ENCODE results near the gene TBX21. TPM values are rescaled to one million over a fixed set of nuclear protein-coding genes. Genes with fewer than 3 reads are reported as not detected.
A peak's percentile ranks its signal among the peaks of the same experiment; 100 is the strongest.

Gene TBX21
- total RNA-seq, 4 donors from 2014 or later = 0.80 TPM; not detected in 3

DNA sequence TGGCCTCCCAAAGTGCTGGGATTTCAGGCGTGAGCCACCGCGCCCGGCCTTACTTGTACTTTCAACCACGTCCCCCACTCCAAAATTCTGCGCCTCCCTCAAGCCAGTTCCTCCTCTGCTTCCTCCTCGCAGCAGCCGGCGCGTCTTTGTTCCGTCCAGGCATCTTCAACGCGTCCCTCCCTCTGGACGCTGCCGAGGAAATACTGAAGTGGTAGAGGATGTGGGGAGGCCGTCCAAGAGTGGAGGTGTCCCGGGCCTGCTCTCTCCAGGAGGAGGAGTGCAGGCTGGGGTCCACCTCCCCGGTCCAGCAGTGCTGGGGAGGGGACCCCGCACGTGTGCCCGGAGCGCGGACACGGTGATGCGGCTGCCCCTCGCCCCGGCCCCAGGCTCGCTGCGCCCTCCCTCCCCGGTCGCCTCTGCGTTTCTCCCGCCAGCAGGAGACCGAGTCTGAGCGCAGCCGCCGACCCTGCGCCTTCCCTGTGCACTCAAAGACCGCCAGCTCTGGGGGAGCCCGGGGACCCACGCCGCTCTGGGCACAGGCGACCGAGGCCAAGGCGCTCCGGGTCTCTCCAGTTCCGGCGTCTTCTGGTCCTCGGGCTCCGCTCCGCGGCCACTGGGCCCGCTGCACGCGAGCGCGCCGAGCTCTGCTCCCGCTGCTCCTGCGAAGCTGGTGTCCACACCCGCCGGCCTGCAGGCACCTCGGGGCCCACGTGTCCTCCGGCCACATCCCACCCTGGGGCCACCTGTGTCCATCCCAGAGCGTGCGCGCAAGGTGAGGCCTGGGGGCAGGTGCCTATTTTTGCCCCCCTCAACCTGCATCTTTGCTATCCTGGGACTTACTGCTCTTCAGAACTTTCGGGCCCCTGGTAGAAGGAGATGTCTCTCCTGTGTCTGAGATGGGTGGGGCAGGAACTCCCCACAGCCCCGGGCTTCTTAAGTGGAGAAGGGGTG is 56.9 kb downstream of the TBX21 start:
- H3K27ac ChIP-seq = no peak overlapping the region
- H3K27me3 ChIP-seq = peaks cover 77% of the 10 kb centered on the region
- no peak for TF ChIP-seq POLR2AphosphoS5 (IDR thresholded peaks at IDR 0.05)
- TF ChIP-seq, protein P1, sequence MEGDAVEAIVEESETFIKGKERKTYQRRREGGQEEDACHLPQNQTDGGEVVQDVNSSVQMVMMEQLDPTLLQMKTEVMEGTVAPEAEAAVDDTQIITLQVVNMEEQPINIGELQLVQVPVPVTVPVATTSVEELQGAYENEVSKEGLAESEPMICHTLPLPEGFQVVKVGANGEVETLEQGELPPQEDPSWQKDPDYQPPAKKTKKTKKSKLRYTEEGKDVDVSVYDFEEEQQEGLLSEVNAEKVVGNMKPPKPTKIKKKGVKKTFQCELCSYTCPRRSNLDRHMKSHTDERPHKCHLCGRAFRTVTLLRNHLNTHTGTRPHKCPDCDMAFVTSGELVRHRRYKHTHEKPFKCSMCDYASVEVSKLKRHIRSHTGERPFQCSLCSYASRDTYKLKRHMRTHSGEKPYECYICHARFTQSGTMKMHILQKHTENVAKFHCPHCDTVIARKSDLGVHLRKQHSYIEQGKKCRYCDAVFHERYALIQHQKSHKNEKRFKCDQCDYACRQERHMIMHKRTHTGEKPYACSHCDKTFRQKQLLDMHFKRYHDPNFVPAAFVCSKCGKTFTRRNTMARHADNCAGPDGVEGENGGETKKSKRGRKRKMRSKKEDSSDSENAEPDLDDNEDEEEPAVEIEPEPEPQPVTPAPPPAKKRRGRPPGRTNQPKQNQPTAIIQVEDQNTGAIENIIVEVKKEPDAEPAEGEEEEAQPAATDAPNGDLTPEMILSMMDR (IDR thresholded peaks at IDR 0.05) = peak in 1 of 2 donors; percentile 58
- WGBS = 11% methylated on average over 9 of the region's 70 CpGs
- peak in 1 of 2 donors; percentile 78 for DNase-seq (ENCODE audit: low spot score in 2 of 2)
- H3K9me3 ChIP-seq = no peaks in the 10 kb centered on the region
- peaks cover 10% of the 10 kb centered on the region for H3K4me1 ChIP-seq
- H3K36me3 ChIP-seq = no peaks in the 10 kb centered on the region
- peak overlapping the region; percentile 49 for H3K4me3 ChIP-seq

DNA sequence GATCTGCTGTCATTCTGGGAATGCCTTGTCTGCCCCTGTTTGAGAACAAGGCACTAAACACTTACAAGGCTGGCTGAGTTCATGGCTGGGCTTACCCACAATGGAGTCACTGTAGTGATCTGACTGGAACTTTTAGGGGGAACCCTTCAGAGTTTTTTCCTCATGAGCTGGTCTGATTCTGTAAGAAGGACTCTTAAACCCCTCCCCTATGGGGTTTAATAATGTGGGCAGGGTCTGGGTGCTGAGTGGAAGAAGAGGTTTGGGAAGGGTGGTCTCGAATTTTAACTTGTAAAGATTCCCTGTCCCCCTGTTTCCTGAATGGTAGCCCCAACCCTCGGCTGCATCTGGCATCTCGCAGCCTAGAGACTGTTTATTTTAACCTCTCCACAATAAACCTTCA is 58.0 kb downstream of the TBX21 start:
- peak in 1 of 2 donors; percentile 26 for DNase-seq (ENCODE audit: low spot score in 2 of 2)
- Histone ChIP-seq H3K27me3 (peaks cover 80% of the 10 kb centered on the region), H3K9me3 (no peaks in the 10 kb centered on the region), H3K27ac (no peak overlapping the region), H3K36me3 (no peaks in the 10 kb centered on the region), H3K4me3 (no peak overlapping the region), H3K4me1 (peaks cover 10% of the 10 kb centered on the region)
- WGBS = 33% methylated on average over 3 of the region's 3 CpGs
- TF ChIP-seq POLR2A (IDR thresholded peaks at IDR 0.05) = no peak
- TF ChIP-seq EP300 (IDR thresholded peaks at IDR 0.05) = no peak
- TF ChIP-seq, protein P1 (IDR thresholded peaks at IDR 0.05) = no peak
- TF ChIP-seq POLR2AphosphoS5 (IDR thresholded peaks at IDR 0.05) = no peak

DNA sequence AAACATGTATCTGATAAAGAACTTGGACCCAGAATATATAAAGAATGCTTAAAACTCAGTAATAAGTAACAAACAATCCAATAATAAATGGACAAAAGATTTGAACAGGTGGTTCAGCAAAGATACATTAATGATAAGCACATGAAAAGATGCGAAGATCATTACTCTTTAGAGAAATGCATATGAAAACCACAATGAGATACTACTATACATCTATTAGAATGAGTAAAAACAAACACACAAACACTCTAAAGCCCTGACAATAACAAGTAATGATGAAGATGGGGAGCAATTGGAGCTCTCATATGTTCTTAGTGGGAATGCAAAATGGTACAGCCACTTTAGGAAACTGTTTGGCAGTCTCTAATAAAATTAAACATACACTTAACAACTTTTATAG is 59.4 kb downstream of the TBX21 start:
- Histone ChIP-seq H3K36me3 (no peaks in the 10 kb centered on the region), H3K27me3 (peaks cover 76% of the 10 kb centered on the region), H3K4me1 (peaks cover 10% of the 10 kb centered on the region), H3K27ac (no peak overlapping the region), H3K4me3 (no peak overlapping the region), H3K9me3 (no peaks in the 10 kb centered on the region)
- no peak for DNase-seq (ENCODE audit: low spot score in 2 of 2)
- 74% methylated on average over 1 of the region's 1 CpG for WGBS
- TF ChIP-seq POLR2A (IDR thresholded peaks at IDR 0.05) (no peak), POLR2AphosphoS5 (IDR thresholded peaks at IDR 0.05) (no peak), EP300 (IDR thresholded peaks at IDR 0.05) (no peak)
- TF ChIP-seq, protein P1 (IDR thresholded peaks at IDR 0.05) = no peak

DNA sequence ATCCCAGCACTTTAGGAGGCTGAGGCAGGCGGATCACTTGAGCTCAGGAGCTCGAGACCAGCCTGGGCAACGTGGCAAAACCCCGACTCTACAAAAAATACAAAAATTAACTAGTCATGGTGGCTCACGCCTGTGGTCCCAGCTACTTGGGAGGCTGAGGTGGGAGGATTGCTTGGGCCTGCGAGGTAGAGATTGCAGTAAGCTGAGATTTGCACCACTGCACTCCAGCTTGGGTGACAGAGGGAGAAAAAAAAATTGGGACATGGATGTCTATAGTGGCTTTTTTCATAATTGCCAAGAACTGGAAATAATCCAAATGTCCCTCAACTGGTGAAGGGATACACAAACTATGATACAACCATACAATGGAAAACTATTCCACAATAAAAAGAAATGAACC is 59.9 kb downstream of the TBX21 start:
- Histone ChIP-seq H3K27ac (no peak overlapping the region), H3K36me3 (no peaks in the 10 kb centered on the region), H3K9me3 (no peaks in the 10 kb centered on the region), H3K27me3 (peaks cover 70% of the 10 kb centered on the region), H3K4me1 (peaks cover 10% of the 10 kb centered on the region), H3K4me3 (no peak overlapping the region)
- 63% methylated on average over 6 of the region's 6 CpGs for WGBS
- TF ChIP-seq, protein P1 (IDR thresholded peaks at IDR 0.05) = no peak
- TF ChIP-seq POLR2AphosphoS5 (IDR thresholded peaks at IDR 0.05) = no peak
- no peak for TF ChIP-seq EP300 (IDR thresholded peaks at IDR 0.05)
- no peak for TF ChIP-seq POLR2A (IDR thresholded peaks at IDR 0.05)
- peak in 1 of 2 donors; percentile 23 for DNase-seq (ENCODE audit: low spot score in 2 of 2)

Other genes with a start within 250 kb of the TBX21 start
- 100 to 1,000 TPM in 3 of 4 donors, 10 to 100 TPM in 1; 96.8 to 317 (median 124) TPM for gene NPEPPS, start 202.1 kb upstream of the TBX21 start, total RNA-seq
- 100 to 1,000 TPM; 100 to 162 (median 139) TPM for gene KPNB1, start 83.3 kb upstream of the TBX21 start, total RNA-seq
- 10 to 100 TPM in 1 of 4 donors, 1 to 10 TPM in 3; 4.9 to 10.5 (median 8.4) TPM for gene TBKBP1, start 39.1 kb upstream of the TBX21 start, total RNA-seq
- gene OSBPL7, start 88.6 kb downstream of the TBX21 start, total RNA-seq = 1 to 10 TPM; 1.3 to 2.0 (median 1.6) TPM
- 10 to 100 TPM; 27.7 to 33.8 (median 31.2) TPM for gene MRPL10, start 98.3 kb downstream of the TBX21 start, total RNA-seq
- gene LRRC46, start 98.4 kb downstream of the TBX21 start, total RNA-seq = not detected
- gene SCRN2, start 108.0 kb downstream of the TBX21 start, total RNA-seq = 10 to 100 TPM; 22.3 to 46.4 (median 34.7) TPM
- gene SP6, start 117.9 kb downstream of the TBX21 start, total RNA-seq = 10 to 100 TPM in 3 of 4 donors, 1 to 10 TPM in 1; 6.6 to 29.3 (median 19.9) TPM
- gene SP2, start 163.0 kb downstream of the TBX21 start, total RNA-seq = 10 to 100 TPM in 2 of 4 donors, 1 to 10 TPM in 2; 6.9 to 12.7 (median 9.8) TPM
- 10 to 100 TPM; 14.6 to 33.6 (median 24.7) TPM for gene PNPO, start 208.3 kb downstream of the TBX21 start, total RNA-seq
- 10 to 100 TPM; 11.4 to 27.1 (median 21.8) TPM for gene PRR15L, start 224.6 kb downstream of the TBX21 start, total RNA-seq
- gene CDK5RAP3, start 237.9 kb downstream of the TBX21 start, total RNA-seq = 100 to 1,000 TPM; 100 to 296 (median 142) TPM

Measured in suprapubic skin (tissue), 4 donors.